Right kidney (tissue), 1 donor: ENCODE data around the gene MED6.

Experiments
- DNase-seq: peaks from one replicate; pipeline ENCODE4 v3.0.0-alpha.2; 2016

Gene MED6

GRCh38 chr14:70601162-70601561, 707 bp upstream of the MED6 start:
- peak; percentile 41 for DNase-seq

DNA sequence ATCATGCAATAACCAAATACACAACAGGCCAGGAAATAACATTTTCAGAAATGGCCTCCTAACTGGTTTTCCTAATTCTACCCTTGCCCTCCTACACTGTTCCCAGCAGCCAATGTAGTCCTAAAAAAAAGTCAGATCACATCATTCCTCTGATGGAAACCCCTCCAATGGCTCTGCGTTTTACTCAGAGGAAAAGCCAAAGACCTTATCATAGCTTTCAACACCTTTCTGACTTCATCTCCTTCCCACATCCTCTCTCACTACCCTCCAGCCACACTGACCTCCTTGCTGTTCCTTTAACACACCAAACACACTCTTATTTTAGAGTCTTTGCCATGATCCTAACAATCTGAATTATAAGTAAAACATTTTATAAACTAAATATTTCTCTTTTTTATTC, 1.1 kb downstream of the MED6 start:
- no peak for DNase-seq

GRCh38 chr14:70597731-70598130, 2.7 kb downstream of the MED6 start:
- no peak for DNase-seq

- no peak for DNase-seq
These were observed 4.8 kb downstream of the MED6 start for GRCh38 chr14:70595443-70596185.

- no peak for DNase-seq
These were observed 6.0 kb downstream of the MED6 start for GRCh38 chr14:70594461-70594860.

DNA sequence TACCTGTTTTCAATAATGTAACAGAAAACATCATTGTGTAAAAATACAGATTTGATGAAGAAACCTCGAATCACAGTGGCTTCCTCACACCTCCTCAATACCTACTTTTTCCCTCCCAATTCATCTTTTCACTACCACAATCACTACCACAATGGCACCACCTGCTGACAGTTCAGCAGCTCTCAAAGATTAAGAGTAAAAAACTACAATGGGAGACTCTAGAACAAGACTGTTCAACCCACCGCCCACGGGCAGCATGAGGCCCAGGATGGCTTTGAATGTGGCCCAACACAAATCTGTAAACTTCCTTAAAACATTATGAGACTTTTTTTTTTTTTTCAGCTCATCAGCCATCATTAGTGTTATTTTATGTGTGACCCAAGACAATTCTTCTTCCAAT, 15.2 kb downstream of the MED6 start:
- no peak for DNase-seq

GRCh38 chr14:70576891-70577290, 23.6 kb downstream of the MED6 start:
- DNase-seq: no peak

DNA sequence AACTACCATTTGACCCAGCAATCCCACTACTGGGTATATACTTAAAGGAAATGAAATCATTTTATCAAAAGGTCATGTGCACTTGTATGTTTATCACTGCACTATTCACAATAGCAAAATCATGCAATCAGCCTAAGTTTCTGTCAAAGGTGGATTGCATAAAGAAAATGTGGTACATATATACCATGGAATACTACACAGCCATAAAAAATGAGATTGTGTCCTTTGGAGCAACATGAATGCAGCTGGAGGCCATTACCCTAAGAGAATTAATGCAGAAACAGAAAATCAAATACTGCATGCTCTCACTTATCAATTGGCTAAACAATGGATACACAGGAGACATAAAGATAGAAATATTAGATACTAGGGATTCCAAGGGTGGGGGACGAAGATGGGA, 27.4 kb downstream of the MED6 start:
- no peak for DNase-seq

GRCh38 chr14:70571139-70571538, 29.3 kb downstream of the MED6 start:
- DNase-seq: no peak

- no peak for DNase-seq
These were observed 32.7 kb downstream of the MED6 start for GRCh38 chr14:70567791-70568190.

DNA sequence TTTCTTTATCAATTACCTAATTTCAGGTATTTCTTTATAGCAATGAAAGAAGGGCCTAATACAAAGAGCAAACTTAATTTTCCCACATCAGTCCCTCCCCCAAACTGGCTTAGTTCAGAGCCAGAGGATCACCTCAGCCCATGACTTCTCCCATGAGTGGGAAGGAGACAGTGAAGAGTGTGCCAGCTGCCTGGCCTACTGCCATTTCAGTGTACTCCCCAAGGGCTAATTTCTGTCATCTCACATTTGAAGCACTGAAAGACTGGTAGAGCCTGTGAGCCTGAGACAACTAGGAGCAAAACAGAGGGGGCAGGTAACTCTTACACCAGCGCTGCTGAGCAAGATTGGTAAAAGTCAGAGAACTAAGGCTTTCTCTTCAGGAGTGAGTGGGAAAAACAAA, 36.6 kb downstream of the MED6 start:
- DNase-seq: no peak

- DNase-seq: no peak
These were observed 37.0 kb downstream of the MED6 start for GRCh38 chr14:70563417-70563816.

- no peak for DNase-seq
These were observed 42.1 kb downstream of the MED6 start for GRCh38 chr14:70558356-70558755.

DNA sequence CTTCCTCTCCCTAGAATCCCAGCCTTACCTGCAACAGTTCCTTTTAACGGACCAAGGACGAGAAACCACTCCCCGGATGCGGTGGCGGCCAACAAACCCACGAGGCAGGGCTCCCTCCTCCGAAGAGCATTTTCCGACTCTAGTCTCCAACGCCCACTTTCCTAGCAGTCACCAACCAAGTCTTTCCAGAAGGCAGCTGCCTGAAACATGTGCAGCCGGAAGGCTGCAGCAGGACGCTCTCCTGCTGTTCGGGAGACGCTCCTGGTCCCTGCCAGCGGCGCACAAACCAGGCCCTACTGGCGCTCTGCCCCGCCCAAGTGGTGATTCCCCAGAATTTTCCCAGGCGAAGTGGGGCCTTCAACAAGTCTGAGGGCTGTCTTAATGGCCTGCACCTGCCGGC, 44.6 kb downstream of the MED6 start:
- peak; percentile 2 for DNase-seq

DNA sequence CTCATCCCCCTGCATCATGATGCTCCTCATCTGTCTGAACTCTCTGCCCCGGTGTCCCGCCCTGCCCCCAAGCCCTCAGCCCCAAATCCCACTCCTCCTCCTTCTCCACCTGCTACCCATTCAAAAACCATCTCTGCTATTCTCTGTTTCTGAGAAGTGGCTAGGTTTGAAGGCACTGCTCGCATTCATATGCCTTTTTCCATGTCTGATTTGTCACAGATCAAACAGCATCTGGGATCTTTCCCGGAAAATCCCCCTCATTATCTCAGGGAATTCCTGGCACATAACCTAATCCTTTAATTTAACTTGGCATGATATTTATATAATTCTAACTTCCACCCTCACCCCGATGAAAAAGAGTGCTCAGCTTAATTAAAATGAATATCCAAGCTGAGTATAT, 62.4 kb downstream of the MED6 start:
- DNase-seq: no peak

- DNase-seq: no peak
These were observed 63.6 kb downstream of the MED6 start for GRCh38 chr14:70536830-70537229.

DNA sequence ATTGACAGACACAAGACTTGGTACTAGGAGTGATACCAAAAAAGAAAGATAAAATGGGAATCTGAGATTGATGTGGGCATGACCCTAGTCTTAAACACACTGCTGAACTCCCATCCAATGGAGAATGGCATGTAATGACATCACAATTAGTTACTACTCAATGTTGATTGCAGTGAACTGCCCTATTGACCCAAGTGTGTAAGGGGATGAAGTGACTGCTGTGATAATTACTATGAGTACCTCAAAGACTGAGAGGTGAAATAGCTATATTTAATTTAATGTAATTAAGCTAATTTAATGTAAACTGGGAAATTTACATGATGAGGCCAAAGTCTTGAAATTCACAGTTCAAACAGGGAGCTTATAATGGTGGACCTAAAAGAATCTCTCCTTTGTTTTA, 65.6 kb downstream of the MED6 start, which contains the start of gene ADAM20:
Gene ADAM20 (minus strand): TSS at position 101 of the 400 bp plus-strand sequence. CDS start 10,247 bp downstream, outside the sequence.
- DNase-seq: no peak
